HepG2 (cell line): ENCODE results near the gene FAM32A. TPM values are rescaled to one million over a fixed set of nuclear protein-coding genes. Genes with fewer than 3 reads are reported as not detected.

Experiments
- CAMTA2 ChIP-seq: sonication (generic); formaldehyde crosslinking; IDR thresholded peaks from 2 replicates; pipeline ENCODE4 v1.4.0; 2020; ENCODE audit warnings: mild to moderate bottlenecking, missing genetic modification reagents, borderline replicate concordance
- CREM ChIP-seq, 2 experiments: sonication (generic) in 1 of 2; formaldehyde crosslinking in 1 of 2; IDR thresholded peaks; 2 replicates each; pipeline versions ENCODE4 v1.4.0 to v1.6.1; 2016 to 2020; ENCODE audit warnings: antibody characterized with exemption in 1 of 2, mild to moderate bottlenecking in 1 of 2, missing genetic modification reagents in 1 of 2
- GATA4 ChIP-seq: sonication (generic); IDR thresholded peaks from 2 replicates; pipeline ENCODE4 v1.6.1; 2016; ENCODE audit warnings: antibody characterized with exemption, low read depth, borderline replicate concordance
- KAT8 ChIP-seq: IDR thresholded peaks from 2 replicates; pipeline ENCODE4 v1.6.1; 2016; ENCODE audit warnings: missing genetic modification reagents, missing compliant biosample characterization
- KLF12 ChIP-seq: sonication (generic); formaldehyde crosslinking; IDR thresholded peaks from 2 replicates; pipeline ENCODE4 v1.4.0; 2020; ENCODE audit warnings: missing genetic modification reagents, borderline replicate concordance
- MXD4 ChIP-seq: IDR thresholded peaks from 2 replicates; pipeline ENCODE4 v1.6.1; 2016; ENCODE audit warnings: mild to moderate bottlenecking, missing biosample characterization, missing genetic modification reagents
- NCOA1 ChIP-seq: sonication (generic); formaldehyde crosslinking; IDR thresholded peaks from 2 replicates; pipeline ENCODE4 v1.9.0; 2021; ENCODE audit warnings: missing genetic modification reagents
- POLR2AphosphoS2 ChIP-seq: IDR thresholded peaks from 2 replicates; pipeline ENCODE4 v1.6.1; 2011; ENCODE audit warnings: low read depth, low read length, improper control_type of control experiment
- RAD21 ChIP-seq: fragments of 450-650 bp; formaldehyde crosslinking; IDR thresholded peaks from 2 replicates; pipeline ENCODE4 v1.5.0; 2020; ENCODE audit warnings: mild to moderate bottlenecking
- RFXANK ChIP-seq: IDR thresholded peaks from 2 replicates; pipeline ENCODE4 v1.6.1; 2016
- SKI ChIP-seq: fragments of 450-650 bp; IDR thresholded peaks from one replicate; pipeline ENCODE4 v1.6.1; 2018; ENCODE audit warnings: mild to moderate bottlenecking; ENCODE audit not compliant: partially characterized antibody
- SOX5 ChIP-seq: IDR thresholded peaks from 2 replicates; pipeline ENCODE4 v1.6.1; 2016; ENCODE audit warnings: borderline replicate concordance
- SRSF4 ChIP-seq: fragments of 200-400 bp; formaldehyde crosslinking; IDR thresholded peaks from one replicate; pipeline ENCODE4 v1.6.1; 2018; ENCODE audit warnings: mild to moderate bottlenecking, low read depth, low read length, moderate library complexity; ENCODE audit not compliant: poor library complexity, severe bottlenecking
- SYNCRIP ChIP-seq: fragments of 200-400 bp; formaldehyde crosslinking; IDR thresholded peaks from 2 replicates; pipeline ENCODE4 v1.6.1; 2018; ENCODE audit warnings: mild to moderate bottlenecking, low read depth, low read length; ENCODE audit not compliant: insufficient read depth
- ZFP36 ChIP-seq: fragments of 150-350 bp; IDR thresholded peaks from 2 replicates; pipeline ENCODE4 v1.6.1; 2018; ENCODE audit warnings: borderline replicate concordance, low read length, low read depth; ENCODE audit not compliant: partially characterized antibody
- ZKSCAN8 ChIP-seq: IDR thresholded peaks from 2 replicates; pipeline ENCODE4 v1.6.1; 2016; ENCODE audit warnings: borderline replicate concordance, missing genetic modification reagents, missing compliant biosample characterization
- ZNF407 ChIP-seq: sonication (generic); formaldehyde crosslinking; IDR thresholded peaks from one replicate; pipeline ENCODE4 v1.5.1; 2020; ENCODE audit warnings: mild to moderate bottlenecking, missing genetic modification reagents; ENCODE audit errors: not compliant biosample characterization
- ZNF577 ChIP-seq: sonication (generic); formaldehyde crosslinking; IDR thresholded peaks from 2 replicates; pipeline ENCODE4 v1.4.0; 2020; ENCODE audit warnings: mild to moderate bottlenecking, low read depth, missing genetic modification reagents, borderline replicate concordance
- ZSCAN21 ChIP-seq: sonication (generic); formaldehyde crosslinking; IDR thresholded peaks from 2 replicates; pipeline ENCODE4 v1.8.0; 2022; ENCODE audit warnings: mild to moderate bottlenecking, missing genetic modification reagents, moderate library complexity, borderline replicate concordance
- ZSCAN22 ChIP-seq: sonication (generic); formaldehyde crosslinking; IDR thresholded peaks from 2 replicates; pipeline ENCODE4 v1.4.0; 2020; ENCODE audit warnings: mild to moderate bottlenecking, missing genetic modification reagents
- polyA plus RNA-seq, 8 experiments: library from polyadenylated mRNA; depleted of rRNA in 3 of 8; stranded (reverse) in 7 of 8; unstranded in 1 of 8; fragments of >200 nt; fragmentation: Illumina TruSeq in 4 of 8; extraction: Trizol in 4 of 8; gene quantifications; 2 replicates each; pipeline versions ENCODE4 v1.2.1 to v1.2.3, GENCODE V29; 2011 to 2016; ENCODE audit warnings: low read depth in 4 of 8, missing spikeins in 1 of 8, mixed read lengths in 1 of 8; ENCODE audit not compliant: insufficient read depth in 1 of 8
- total RNA-seq, 5 experiments: library from RNA; depleted of rRNA; stranded (reverse); fragments of >200 nt; fragmentation: Illumina TruSeq; extraction: Trizol; gene quantifications; 2 replicates each; pipeline ENCODE4 v1.2.3, GENCODE V29; 2016; ENCODE audit warnings: low read depth in 1 of 5
- TF ChIP-seq, protein P1 (sequence below): sonication (generic); formaldehyde crosslinking; IDR thresholded peaks from 2 replicates; pipeline ENCODE4 v1.4.0; 2020; ENCODE audit warnings: missing genetic modification reagents, borderline replicate concordance

The FAM32A gene
- total and polyA plus RNA-seq, 2 of the 13 experiments (the other 11 are each of a cell fraction or from before 2014, with no cell fraction given), result 85.8 to 86.2 TPM

GRCh38 chr19:16197622-16198369 is 12.6 kb downstream of the FAM32A start, which contains the start of gene AP1M1 (continued):
- no peak for TF ChIP-seq GATA4
- TF ChIP-seq SOX5, result no peak
- TF ChIP-seq CAMTA2, result no peak; the same call in 1 of the 2 replicates
- no peak for TF ChIP-seq ZSCAN22 (CRISPR knock-in tag)
- peak; percentile 96 for TF ChIP-seq KAT8 (CRISPR knock-in tag)
- TF ChIP-seq, protein P1, sequence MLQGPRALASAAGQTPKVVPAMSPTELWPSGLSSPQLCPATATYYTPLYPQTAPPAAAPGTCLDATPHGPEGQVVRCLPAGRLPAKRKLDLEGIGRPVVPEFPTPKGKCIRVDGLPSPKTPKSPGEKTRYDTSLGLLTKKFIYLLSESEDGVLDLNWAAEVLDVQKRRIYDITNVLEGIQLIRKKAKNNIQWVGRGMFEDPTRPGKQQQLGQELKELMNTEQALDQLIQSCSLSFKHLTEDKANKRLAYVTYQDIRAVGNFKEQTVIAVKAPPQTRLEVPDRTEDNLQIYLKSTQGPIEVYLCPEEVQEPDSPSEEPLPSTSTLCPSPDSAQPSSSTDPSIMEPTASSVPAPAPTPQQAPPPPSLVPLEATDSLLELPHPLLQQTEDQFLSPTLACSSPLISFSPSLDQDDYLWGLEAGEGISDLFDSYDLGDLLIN, result no peak
- TF ChIP-seq ZKSCAN8 (CRISPR knock-in tag), result 0 out of 2 replicates have a peak, but pooled peaks have one; percentile 22
- TF ChIP-seq KLF12 (CRISPR knock-in tag), result peak; percentile 81; the same call in 1 of the 2 replicates
- no peak for TF ChIP-seq POLR2AphosphoS2
- peak; percentile 55 for TF ChIP-seq ZNF407
- TF ChIP-seq SYNCRIP, result no peak
- no peak for TF ChIP-seq ZSCAN21 (CRISPR knock-in tag)
- TF ChIP-seq SKI, result no peak
- no peak for TF ChIP-seq NCOA1
- no peak for TF ChIP-seq SRSF4
- TF ChIP-seq MXD4 (CRISPR knock-in tag), result peak; percentile 69
- TF ChIP-seq CREM (IDR thresholded peaks at IDR 0.05), result peak; percentile 53; the same call in 1 of the 2 replicates
- TF ChIP-seq CREM (CRISPR knock-in tag; IDR thresholded peaks at IDR 0.05), result no peak
- TF ChIP-seq ZFP36, result no peak
- TF ChIP-seq RAD21 (CRISPR knock-in tag), result no peak; the same call in 1 of the 2 replicates
- TF ChIP-seq ZNF577 (CRISPR knock-in tag), result no peak
- TF ChIP-seq RFXANK (CRISPR knock-in tag), result no peak
